SHP77 treated with DMSO at 0.1 percent for 48 hours (cell line): ENCODE results near the gene ZNF574.
"Not testable (repeated sequence)": the region's sequence is repeated elsewhere in the genome, so short reads cannot be mapped to it uniquely, and the experiment has no call there.

ENCODE experiments used
- DNase-seq: peaks from one replicate; lab custom pipeline; 2025; lab: John Stamatoyannopoulos, UW

ZNF574 gene

GRCh38 chr19:42099336-42099925 lies 23.5 kb downstream of the ZNF574 start:
- DNase-seq = no peak

DNA sequence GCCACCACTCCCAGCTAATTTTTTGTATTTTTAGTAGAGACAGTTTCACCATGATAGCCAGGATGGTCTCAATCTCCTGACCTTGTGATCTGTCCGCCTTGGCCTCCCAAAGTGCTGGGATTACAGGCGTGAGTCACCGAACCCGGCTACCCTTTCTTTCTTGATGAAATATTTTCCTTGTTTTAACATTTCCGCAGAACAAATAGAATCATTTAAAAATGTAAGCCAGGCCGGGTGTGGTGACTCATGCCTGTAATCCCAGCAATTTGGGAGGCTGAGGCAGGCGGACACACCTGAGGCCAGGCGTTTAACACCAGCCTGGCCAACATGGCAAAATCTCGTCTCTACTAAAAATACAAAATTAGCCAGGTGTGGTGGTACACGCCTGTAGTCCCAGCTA lies 24.3 kb downstream of the ZNF574 start:
- not testable (repeated sequence) for DNase-seq

- DNase-seq = no peak
Measured at GRCh38 chr19:42102877-42103276, 26.9 kb downstream of the ZNF574 start.

DNA sequence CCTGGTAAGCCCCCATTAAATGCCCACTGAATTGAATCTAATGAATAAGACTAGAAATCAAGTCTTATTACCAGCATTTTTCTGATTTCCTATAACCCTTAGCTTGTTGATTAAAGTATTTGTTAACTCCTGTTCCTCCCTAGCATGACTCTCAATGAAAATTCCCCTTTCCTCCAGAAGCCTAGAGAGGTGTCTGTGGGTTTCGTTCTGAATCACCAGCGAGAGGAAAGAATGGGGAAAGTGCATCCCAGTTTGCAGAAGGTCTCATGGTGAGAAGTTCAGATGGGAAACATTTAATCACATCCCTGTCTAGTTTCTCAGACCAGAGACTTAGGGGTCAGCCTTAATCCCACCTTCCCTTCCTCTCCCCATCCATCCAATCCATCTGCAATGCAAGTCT lies 29.4 kb downstream of the ZNF574 start:
- no peak for DNase-seq

- peak; percentile 65 for DNase-seq
Measured at GRCh38 chr19:42108527-42109389, 32.8 kb downstream of the ZNF574 start.

GRCh38 chr19:42109896-42110295 lies 33.9 kb downstream of the ZNF574 start:
- DNase-seq = no peak

- DNase-seq = no peak
Measured at GRCh38 chr19:42110658-42111057, 34.7 kb downstream of the ZNF574 start.

DNA sequence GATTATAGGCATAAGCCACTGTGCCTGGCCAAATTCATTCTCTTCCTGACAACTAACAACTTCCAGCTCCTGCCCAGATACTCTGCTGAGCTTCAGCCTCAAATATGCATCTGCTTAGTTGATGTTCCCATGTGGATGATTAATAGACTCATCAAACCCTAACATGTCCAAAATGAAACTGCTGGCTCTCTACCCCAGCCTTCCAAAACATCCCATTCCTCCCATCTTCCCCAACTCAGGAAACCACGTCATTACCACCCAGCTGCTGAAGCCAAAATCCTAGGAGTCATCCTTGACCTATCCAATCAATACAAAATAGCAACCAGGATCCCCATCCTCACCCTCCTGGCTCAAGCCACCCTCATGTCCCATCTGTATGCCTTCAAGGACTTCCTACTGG lies 35.4 kb downstream of the ZNF574 start:
- no peak for DNase-seq

GRCh38 chr19:42111811-42112210 lies 35.8 kb downstream of the ZNF574 start:
- DNase-seq = no peak

DNA sequence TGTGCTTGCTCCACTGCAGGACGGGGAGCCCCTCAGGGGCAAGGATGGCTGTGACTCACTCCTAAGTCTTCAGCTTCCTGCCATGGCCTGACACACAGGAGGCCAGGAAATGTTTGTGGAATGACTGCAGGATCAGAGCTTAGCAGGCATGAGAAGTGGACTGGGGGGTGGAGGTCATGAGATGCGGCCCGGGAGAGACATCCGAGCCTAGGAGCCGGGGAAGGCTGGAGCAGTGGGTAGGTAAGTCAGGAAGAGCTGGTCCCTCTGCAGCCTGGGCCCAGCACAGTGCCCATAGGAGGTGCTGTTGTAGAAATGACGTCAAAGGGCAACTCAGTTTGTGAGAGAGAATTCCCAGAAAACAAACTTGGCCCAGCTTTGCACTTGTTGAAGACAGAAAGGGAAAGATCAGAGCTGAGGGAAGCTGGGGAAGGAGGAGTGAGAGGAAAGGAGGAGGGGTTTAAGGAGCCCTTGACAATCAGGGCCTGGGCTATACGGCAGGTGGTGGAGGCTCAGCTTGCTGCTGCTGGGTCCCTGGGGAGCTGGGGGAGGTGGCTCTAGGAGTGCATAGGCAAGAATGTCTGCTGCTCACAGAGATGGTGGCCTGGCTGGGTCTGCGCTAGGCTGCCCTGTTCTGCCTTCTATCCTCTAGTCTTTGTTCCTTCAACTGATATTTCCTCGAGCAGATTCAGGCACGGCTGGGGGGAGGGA lies 37.8 kb downstream of the ZNF574 start:
- DNase-seq = peak; percentile 23

DNA sequence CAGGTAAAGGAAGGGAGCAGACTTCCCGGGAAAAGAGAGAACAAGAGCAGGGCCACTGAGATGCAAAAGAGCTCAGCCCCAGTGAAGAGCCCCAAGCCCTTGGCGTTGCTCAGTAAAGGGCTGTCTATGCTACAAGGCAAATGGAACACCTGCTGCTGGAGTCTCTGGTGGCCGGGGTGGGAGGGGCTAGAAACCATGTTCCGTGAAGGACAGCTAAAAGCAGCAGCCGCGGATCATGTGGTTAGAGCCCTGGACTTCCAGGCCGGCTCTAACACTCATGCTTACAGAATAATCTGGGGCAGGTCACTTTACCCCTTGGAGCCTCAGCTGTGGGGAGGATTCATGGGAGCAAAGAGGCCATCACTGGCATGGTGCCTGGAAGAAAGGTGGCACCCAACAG lies 38.4 kb downstream of the ZNF574 start:
- peak; percentile 10 for DNase-seq

GRCh38 chr19:42115219-42115618 lies 39.3 kb downstream of the ZNF574 start:
- DNase-seq = no peak

DNA sequence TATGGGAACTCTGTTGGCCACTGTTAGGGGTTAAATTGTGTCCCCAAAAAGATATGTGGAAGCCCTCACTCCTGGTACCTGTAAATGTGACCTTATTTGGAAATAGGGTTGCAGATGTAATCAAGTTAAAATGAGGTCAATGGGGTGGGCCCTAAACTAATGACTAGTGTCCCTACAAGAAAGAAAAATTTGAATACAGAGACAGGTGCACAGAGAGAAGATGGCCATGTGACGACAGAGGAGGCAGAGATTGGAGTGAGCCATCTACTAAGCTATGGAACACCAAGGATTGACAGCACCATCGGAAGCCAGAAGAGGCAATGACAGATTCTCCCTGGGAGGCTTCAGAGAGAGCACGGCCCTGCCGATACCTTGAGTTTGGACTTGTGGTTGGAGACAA lies 39.7 kb downstream of the ZNF574 start:
- DNase-seq = no peak

DNA sequence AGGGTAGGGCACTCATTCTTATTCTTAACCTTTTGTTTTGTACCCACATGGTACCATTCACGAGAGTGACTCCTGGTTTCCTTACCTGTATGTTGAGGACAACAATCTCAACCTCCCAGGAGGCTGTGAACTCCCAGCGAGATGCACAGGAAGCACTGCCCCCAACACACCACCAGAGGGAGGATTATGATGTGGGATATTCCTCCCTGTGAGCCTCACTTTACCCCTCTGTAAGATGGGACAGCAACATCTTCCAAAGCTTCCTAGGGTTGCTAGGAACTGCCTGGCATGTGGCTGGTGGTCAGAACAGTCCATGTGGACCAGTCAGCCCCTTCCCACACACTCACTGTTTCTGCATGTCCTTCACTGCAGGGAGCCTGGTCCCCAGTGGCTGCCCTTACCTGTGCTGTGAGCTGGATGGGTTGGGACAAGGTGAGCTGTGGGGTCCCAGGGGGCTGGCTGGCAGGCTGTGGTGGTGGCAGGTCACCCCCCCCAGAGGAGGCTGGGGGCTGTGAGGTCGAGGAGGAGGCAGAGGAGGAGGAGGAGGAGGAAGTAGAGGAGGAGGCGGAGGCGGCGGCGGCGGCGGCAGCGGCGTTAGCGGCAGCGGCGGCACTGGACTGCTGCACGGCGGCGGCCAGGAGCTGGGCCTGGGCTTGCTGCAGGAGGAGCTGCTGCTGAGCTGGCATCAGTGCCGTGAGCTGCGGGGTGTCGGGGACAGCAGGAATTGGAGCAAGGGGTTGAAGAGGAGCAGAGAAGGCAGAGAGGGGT lies 40.5 kb downstream of the ZNF574 start:
- no peak for DNase-seq

DNA sequence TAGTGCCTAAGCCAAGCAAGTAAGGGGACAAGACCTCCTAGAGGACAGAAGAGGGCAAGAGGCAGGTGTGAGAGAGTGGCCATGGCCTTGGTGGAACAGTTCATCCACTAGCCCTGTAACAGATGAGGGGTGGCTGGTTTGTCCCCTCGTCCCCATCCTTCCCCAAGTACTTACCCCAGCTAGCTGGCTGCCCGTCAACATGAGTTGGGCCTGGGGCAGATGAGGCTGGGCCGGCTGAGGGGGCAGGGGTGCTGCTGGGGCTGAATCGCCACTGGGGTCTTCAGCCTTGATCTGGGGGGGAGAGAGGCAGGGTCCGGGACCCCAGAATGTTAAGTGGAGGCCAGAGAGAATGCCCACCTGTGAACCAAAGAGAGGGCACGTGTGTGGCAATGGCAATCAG lies 41.1 kb downstream of the ZNF574 start:
- no peak for DNase-seq

DNA sequence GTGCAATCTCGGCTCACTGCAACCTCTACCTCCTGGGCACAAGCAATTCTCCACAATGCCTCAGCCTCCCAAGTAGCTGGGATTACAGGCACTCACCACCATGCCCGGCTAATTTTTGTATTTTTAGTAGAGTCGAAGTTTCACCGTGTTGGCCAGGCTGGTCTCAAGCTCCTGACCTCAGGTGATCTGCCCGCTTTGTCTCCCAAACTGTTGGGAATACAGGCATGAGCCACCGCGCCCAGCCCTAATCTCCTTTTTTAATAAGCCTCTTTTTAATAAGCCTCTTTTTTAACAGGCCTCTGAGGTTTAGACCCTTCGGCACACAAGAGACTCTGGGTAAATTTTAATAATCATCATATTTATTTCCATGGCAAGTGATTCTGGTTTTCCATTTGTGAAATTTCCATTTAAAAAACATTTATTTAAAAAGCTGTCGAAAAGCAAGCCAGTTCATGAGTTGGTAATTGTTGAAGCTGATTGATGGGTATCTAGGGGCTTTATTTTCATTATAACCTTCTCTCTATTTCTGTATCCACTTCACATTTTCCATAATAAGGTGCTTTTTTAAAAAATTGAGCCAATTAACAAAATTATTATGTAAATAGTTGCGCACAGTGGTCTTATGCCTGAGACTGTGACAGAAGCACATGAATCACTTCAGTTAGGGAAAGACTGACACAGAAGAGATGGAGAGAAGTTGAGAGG lies 44.5 kb downstream of the ZNF574 start:
- DNase-seq = no peak

- DNase-seq = no peak
Measured at GRCh38 chr19:42121036-42121621, 45.2 kb downstream of the ZNF574 start.

- no peak for DNase-seq
Measured at GRCh38 chr19:42121656-42122069, 45.7 kb downstream of the ZNF574 start.

GRCh38 chr19:42122691-42123607 lies 47.0 kb downstream of the ZNF574 start:
- DNase-seq = no peak

- DNase-seq = no peak
Measured at GRCh38 chr19:42123765-42124164, 47.8 kb downstream of the ZNF574 start.
